ENCODE data around the gene FAM219A.
"Not testable (repeated sequence)": the region's sequence is repeated elsewhere in the genome, so short reads cannot be mapped to it uniquely, and the experiment has no call there.

FAM219A gene

DNA sequence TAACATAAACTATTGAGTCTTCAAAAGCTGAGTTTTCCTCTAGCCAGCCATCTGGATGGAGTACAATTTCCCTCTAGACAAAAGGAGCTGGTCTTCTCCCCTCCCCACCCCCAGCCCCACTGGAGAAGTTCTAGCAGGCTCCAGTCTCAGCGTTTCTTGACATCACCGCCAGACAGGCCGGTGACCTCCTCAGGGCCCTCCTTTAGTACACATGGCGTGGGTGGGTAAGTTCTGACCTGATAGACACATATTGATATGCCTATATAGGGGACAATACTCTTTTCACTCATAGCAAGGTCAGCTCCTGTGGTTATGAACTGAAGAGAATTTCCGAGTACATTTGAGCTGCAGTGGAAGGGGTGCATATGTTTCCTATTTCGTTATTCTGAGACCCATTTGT, 27.5 kb upstream of the FAM219A start:
- in situ Hi-C loops (cut with MboI; ENCODE audit: low sequenced_read_pairs), result no loop called here

DNA sequence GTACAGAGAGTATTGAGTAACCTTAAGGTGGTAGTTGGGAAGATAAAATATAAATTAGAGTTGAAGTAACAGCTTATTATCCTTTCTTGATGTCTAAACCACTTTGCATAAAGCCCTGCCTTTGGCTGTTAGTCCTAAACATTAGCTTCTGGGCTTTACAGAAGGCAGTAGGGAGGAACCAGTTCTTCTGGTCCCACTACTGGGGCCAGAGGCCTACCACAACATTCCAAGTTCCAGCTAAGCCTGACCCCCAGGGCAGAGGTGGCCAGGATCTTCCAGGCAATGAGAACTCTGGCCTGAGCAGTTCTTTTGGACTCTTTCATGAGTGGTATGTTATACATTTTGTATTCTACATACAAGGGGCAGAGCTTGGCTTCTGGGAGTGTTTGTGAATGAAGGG, 26.3 kb upstream of the FAM219A start:
- in situ Hi-C loops (cut with MboI; ENCODE audit: low sequenced_read_pairs), result no loop called here

DNA sequence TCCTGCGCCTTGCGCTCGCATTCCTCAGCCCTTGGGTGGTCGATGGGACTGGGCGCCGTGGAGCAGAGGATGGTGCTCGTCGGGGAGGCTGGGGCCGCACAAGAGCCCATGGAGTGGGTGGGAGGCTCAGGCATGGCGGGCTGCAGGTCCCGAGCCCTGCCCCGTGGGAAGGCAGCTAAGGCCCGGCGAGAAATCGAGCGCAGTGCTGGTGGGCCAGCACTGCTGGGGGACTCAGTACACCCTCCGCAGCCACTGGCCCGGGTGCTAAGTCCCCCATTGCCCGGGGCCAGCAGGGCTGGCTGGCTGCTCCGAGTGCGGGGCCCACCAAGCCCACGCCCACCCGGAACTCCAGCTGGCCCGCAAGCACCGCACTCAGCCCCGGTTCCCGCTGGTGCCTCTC, 24.4 kb upstream of the FAM219A start:
- in situ Hi-C loops (cut with MboI; ENCODE audit: low sequenced_read_pairs), result not testable (repeated sequence)

DNA sequence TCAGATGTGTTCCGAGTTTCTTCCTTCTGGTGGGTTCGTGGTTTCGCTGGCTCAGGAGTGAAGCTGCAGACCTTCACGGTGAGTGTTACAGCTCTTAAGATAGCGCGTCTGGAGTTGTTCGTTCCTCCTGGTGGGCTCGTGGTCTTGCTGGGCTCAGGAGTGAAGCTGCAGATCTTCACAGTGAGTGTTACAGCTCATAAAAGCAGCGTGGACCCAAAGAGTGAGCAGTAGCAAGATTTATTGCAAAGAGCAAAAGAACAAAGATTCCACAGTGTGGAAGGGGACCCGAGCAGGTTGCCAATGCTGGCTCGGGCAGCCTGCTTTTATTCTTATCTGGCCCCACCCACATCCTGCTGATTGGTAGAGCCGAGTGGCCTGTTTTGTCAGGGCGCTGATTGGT, 23.2 kb upstream of the FAM219A start:
- in situ Hi-C loops (cut with MboI; ENCODE audit: low sequenced_read_pairs), result not testable (repeated sequence)

DNA sequence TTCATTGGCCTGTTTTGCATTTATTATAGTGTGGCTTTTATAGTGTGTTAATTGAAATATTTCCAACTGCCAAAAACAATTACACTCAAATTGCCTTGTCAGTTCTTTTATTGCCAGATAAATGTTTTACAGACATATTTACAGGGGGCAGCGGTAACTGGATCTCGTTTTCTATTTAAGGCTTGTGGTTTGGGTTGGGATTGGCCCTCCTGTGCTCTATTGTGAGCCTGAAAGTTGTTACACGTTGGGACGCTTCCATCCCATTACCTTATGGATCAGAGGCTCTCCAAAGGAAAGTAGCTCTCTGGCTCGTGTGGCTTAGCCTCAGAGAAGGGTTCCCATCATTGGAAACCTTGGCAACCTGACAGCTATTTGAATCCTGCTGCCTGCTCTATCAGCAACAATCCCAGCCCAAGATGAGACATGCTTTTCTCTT, 21.1 kb upstream of the FAM219A start:
- in situ Hi-C loops (cut with MboI; ENCODE audit: low sequenced_read_pairs), result no loop called here

DNA sequence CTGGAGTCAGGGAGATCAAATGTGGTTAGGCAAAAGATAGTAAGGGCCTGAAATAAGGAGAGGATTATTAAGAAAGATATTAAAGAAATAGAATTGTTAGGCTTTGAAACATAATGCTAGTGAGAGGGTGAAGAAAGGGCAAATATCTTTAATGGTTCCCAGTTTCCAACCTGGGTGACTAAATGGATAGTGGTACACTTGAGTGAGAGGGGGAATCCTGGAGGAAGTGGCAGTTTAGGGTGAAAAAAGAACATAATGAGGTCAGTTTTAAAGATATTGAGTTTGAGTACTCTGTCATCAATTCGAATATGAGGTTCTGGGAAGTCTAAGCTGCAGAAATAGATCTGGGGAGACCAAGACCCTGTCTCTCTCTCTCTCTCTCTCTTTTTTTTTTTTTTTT, 19.2 kb upstream of the FAM219A start:
- in situ Hi-C loops (cut with MboI; ENCODE audit: low sequenced_read_pairs), result no loop called here

DNA sequence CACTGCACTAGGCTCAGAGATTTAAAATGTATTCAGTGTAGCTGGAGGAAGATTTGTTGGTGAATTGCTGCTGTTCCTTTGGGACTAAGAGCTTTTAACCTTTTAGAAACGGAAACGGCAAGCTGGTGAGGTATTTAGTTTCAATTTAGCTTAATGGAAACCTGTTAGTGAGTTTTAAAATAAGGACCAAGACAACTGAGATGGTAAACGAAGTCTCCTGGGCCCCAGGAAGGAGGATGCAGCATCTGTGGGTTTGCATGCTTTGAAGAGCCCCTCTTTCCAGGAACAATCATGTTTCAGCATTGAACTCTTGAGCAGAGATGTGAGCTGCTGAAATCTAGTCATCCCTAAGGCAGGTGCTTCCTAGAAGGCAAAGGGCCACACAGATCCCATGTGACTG, 16.7 kb upstream of the FAM219A start:
- in situ Hi-C loops (cut with MboI; ENCODE audit: low sequenced_read_pairs), result no loop called here

DNA sequence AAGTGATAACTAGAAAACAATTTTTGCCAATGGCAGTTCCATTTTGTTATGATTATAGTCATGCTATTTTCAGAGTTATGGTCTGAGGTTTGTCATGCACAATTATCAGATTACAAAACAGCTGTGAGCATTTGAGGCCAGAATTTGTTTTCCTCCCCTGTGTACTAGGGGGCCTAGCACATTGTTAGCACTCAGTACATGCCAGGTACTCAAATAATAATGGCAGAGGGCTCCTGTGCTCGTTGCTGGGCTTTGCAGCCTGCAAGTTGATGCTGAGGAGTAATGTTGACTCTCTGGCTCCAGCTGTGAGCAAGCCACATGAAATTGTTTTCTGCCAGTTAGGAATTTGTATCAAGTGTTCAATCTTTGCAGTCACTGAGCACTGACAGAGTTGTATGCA, 7.1 kb upstream of the FAM219A start:
- in situ Hi-C loops (cut with MboI; ENCODE audit: low sequenced_read_pairs), result no loop called here

DNA sequence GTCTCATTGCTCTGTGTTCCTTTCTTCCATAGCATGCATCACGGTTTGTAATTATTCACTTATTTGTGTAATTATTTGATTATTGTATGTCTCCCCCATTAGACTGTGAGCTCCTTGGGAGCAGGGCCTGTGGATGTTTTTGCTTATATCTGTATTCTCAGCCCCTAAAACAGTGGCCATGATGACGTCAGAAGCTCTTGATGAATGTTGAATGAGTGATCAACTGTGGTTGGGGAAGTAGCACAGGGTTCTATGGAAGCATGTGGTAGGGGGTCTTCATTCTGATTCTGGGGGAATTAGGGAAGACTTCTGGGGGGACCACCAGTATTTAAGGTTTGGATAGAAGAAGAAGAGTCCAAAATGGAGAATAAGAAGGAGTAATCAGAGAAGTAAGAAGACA, 6.2 kb upstream of the FAM219A start:
- in situ Hi-C loops (cut with MboI; ENCODE audit: low sequenced_read_pairs), result no loop called here

DNA sequence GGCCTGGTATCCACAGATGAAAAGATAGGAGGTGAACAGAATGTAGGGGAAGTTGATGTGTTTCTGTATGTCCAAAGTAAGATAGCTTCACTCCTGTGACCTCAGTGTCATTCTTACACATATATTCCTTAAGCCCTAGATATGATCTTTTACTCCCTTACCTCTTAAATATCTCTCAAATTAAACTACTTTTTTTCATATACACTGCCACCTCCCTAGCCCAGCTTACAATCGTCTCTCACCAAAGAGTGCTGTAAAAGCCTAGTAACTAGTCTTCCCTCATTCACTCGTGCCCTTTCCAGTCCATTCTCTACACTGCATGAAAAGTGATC, 5.5 kb upstream of the FAM219A start:
- in situ Hi-C loops (cut with MboI; ENCODE audit: low sequenced_read_pairs), result no loop called here

DNA sequence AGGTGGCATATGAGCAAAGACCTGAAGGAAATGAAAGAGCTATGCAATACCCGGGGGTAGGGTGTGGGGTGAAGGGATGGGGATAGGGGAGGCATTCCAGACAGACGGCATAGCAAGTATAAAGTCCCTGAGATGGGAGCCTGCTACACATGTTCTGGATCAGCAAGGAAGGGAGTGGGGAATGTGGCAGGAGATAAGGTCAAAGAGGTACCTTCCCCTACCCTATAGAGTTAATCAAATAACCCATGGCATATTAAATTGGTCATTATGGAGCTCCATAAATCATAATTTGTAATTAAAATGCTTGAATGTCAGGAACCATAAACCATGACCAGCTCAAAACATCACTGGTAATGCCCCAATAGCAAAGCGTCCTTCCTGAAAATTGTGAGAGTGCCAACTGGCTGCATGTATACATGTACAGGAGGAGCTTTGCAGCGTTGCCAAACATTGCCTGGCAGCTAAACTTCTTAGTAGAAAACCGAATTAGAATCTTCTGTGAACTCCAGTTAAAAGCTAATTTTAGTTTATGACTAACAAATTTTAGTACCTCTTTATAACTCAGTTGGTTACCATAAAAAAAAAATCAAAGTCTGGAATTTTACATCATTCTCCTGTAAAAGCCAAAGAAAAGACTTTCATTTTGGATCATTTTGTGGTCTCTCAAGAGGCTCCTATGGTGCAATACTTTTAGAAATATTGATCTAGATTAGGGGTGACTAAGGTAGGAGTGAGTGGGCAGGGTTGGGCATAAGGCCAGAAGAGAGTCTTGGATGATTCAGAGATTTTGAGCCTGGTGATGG, 4.9 kb upstream of the FAM219A start:
- in situ Hi-C loops (cut with MboI; ENCODE audit: low sequenced_read_pairs), result no loop called here

DNA sequence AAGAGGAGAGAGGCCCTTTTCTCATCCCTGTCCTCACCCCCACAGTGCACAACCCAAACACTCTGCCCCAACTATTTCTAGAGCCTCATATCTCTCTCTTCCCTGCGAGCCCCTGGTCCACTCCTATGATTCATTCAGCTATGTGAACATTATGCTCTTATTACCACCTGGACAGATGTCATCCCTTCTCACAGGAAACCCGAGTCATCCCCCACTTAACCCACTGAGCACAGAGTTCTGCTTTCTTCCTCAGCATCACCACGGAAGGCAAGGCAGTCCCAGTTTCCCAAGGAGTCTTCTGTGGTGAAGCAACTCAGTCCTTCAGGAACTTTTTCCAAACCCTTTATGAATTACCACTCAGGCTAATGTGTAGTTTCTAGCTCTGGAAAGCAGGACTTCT, 1.6 kb upstream of the FAM219A start:
- in situ Hi-C loops (cut with MboI; ENCODE audit: low sequenced_read_pairs), result no loop called here

DNA sequence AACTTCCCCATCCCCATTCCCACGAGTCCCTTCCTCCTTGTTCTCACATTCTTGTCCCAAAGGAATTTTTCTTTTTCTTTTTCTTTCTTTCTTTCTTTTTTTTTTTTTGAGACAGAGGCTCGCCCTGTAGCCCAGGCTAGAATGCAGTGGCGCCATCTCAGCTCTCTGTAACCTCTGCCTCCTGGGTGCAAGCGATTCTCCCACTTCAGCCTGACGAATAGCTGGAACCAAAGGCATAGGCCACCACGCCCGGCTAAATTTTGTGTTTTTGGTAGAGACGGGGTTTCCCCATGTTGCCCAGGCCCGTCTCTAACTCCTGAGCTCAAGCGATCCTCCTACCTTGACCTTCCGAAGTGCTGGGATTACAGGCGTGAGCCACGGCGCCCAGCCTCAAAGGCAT, 986 bp upstream of the FAM219A start:
- in situ Hi-C loops (cut with MboI; ENCODE audit: low sequenced_read_pairs), result no loop called here

DNA sequence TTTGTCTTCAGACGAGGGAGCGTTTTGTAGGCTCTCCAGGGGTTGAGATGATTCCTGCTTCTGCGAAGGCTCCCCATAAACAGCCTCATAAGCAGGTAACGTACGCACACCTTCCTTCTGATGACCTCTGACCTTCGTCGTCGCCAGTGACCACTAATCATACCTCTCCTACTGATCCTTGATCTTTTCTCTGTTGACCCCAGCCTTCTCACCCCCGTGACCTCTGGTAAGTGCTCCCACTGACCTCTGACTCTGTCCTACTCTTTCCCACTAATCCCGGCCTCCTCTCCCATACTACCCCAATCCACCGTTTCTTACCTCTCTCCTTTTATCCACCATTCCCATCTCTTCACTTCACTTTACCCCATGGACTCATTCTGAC, 580 bp upstream of the FAM219A start:
- in situ Hi-C loops (cut with MboI; ENCODE audit: low sequenced_read_pairs), result no loop called here

DNA sequence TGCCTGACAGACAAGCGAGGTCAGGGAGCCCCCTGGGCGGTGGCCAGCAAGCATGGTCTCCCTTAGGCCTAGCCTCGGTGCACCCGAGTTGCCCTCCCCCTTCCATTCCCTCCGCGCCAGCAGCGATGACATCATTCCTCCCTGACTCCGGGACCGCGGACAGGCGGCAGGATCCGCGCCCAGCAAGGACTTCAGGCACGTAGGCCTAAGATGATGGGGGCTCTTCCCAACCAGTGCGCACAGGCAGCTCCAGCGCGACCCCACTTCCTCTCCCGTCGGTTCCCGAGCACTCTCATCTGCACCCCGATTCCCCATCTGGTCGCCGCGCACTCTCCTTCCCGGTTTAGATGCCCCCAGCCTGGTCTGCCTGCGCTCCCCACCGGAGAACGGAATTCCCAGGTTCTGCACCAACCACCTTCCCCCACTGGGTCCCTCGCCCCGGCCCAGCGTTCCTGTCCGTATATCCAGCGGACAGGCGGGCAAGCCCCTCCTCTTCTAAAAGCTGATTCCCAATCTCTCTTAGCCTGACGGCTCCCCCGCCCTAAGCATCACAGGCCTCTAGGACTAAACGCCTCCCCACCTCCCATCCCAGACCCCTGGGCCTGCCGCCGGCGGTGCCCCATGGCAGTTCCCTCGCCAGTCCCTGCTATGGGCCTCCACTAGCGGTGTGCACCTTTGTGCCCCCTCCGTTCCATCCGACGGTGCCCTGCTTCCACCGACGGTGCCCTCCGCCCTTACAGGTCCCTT, 931 bp downstream of the FAM219A start:
- in situ Hi-C loops (cut with MboI; ENCODE audit: low sequenced_read_pairs), result no loop called here

DNA sequence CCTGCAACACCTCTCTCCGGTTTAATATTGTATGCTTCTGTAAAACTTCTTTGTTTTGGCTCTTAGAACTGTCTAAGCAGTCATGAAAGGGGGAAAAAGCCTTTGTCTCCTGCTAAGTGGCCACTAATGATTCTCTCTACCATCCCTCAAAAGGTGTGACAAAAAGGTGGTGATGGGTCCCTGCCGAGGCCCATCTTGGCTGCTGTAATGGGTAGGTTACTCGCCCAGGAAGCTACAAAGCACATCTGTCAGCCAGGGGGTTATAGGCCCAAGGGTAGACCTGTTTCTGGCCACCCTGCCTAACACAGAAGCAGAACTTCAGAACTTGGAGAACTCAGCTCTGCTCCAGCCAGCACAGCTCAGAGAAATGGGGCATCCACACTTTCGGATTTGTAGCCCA, 1.6 kb downstream of the FAM219A start:
- in situ Hi-C loops (cut with MboI; ENCODE audit: low sequenced_read_pairs), result no loop called here

DNA sequence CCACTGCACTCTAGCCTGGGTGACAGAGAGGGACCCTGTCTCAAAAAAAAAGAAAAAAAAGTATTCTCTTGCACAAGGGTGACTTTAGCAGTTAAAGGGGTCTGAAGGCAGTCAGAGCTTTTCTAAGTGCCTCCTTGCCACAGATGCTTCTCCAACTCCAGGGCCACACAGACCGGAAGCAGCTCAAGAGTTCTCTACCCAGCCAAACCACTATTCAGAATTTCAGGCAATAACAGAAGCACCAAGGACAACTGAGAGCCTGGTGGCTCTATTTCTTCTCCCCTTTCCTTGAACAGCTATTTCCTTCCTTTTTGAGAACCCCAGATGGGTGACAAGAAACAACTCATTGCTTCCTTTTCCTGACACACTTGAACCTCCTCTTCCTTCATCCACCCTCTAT, 2.2 kb downstream of the FAM219A start:
- in situ Hi-C loops (cut with MboI; ENCODE audit: low sequenced_read_pairs), result no loop called here

DNA sequence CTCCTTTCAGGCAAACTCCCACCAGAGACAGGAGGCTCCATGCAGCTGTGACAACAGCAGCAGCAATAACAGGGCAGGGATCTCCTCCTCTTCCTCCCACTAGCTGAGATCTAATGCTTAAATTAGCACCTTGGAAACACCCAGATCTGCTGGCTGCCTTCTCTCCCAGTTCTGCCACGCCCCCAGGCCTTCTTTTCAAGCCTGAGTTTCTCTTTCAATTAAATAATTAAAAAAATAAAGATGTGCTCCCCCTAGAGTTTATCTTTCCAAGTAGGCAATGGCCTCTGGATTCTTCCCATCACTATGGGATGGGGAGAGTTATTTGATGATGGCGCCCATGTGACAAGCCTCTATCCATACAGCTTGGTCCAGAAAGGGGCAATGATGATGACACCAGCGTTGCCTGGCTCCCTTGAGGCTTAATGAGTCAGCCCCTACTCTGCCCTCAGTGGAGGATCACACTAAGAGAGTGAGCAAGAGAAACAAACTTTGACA, 3.8 kb downstream of the FAM219A start:
- in situ Hi-C loops (cut with MboI; ENCODE audit: low sequenced_read_pairs), result no loop called here

DNA sequence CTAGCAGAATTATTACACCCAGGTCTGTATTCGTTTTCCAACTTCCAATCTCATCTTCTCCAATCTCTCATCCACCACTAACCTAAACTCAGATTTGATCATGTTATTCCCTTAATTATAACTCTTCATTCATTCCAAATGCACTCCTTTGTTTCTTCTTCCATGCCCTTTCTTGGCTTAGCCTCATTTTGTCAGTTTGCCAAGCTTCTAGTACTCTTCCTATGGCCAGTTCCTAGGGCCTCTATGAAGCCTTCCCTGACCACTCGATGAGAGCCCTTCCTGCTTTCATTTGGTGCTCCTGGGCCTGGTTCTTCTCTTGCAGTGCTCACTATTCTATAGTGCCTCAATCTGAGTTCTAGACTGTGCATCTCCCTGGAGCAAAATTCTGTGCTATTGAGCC, 5.8 kb downstream of the FAM219A start:
- in situ Hi-C loops (cut with MboI; ENCODE audit: low sequenced_read_pairs), result no loop called here

DNA sequence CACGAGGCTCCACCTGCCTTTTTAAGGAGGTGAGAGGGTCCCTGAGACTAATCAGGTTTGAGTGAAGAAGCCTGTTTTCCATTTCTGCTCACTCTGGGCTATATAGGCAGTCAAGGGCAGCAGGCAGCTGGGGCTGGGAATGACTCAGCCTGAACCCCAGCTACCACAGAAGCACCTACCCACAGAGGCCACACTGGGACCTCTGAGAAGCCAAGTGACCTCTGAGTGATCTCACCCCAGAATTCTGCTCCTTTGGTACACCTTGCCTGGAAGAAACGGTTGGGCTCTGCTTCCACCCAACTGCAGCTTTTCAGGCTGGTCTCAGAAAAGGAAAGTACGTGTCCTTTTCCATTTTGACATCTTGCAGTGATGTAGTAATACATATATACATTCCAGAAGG, 6.8 kb downstream of the FAM219A start:
- in situ Hi-C loops (cut with MboI; ENCODE audit: low sequenced_read_pairs), result no loop called here

DNA sequence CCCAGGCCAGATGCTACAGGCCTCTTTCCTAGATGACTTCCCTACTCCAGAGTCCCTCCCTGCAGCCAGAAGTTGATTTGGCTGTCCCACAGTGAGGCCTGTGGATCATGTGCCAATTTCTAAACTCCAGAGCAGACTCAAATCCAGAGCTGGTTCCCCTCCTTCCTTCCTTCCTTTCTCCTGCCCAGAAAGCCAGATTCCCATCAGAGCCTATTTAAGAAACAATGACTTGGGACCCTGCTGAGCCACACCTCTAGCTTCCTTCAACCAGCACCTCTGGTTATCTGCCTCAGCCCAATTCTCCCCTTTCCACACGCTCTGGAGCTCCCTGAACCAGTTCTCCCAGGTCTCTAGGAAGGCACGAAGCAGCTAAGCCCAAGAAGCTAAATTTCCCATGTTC, 7.2 kb downstream of the FAM219A start:
- in situ Hi-C loops (cut with MboI; ENCODE audit: low sequenced_read_pairs), result no loop called here

DNA sequence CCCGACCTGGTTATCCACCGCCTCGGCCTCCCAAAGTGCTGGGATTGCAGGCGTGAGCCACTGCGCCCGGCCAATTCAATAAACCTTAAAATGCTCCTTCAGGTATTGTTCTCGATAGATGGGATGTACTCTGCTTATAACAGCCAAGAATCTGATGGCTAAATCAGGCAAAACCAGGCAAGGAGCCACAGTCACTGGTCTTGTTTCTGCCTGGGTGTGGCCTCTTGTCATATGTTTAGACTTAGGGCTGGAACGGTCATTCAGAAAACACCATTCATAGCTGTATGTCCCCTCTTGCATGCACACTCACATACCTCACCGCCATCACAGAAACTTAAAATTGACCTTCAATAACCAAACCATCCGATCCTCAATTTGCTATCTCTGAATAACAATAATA, 7.7 kb downstream of the FAM219A start:
- in situ Hi-C loops (cut with MboI; ENCODE audit: low sequenced_read_pairs), result no loop called here
